Neutrophil (primary cell): ENCODE measurements around the gene EVX2.

ENCODE experiments used
- H3K27ac ChIP-seq: fragments of 200-600 bp; sonication (generic); 2 replicates; pipeline ENCODE4 v1.5.1; 2016; ENCODE audit warnings: mild to moderate bottlenecking, moderate library complexity
- H3K27me3 ChIP-seq: fragments of 200-600 bp; sonication (generic); 2 replicates; pipeline ENCODE4 v1.6.0; 2016; ENCODE audit warnings: mild to moderate bottlenecking
- H3K36me3 ChIP-seq: fragments of 200-600 bp; sonication (generic); 2 replicates; pipeline ENCODE4 v1.5.1; 2017
- H3K4me1 ChIP-seq, 2 experiments: fragments of 200-600 bp in 1 of 2; sonication (generic) in 1 of 2; 1 replicate in 1 of 2; 2 replicates in 1 of 2; pipeline versions ENCODE4 v1.5.1 to v1.6.1; 2013 to 2016; ENCODE audit warnings: low read depth in 1 of 2, low read length in 1 of 2, mild to moderate bottlenecking in 1 of 2, moderate library complexity in 1 of 2; ENCODE audit not compliant: control insufficient read depth in 1 of 2, insufficient read depth in 1 of 2
- H3K4me3 ChIP-seq, 2 experiments: fragments of 200-600 bp in 1 of 2; sonication (generic) in 1 of 2; 1 replicate in 1 of 2; 2 replicates in 1 of 2; pipeline ENCODE4 v1.5.1; 2013 to 2016; ENCODE audit warnings: low read depth in 1 of 2, low read length in 1 of 2, mild to moderate bottlenecking in 1 of 2, moderate library complexity in 1 of 2
- H3K9me3 ChIP-seq: fragments of 200-600 bp; sonication (generic); 2 replicates; pipeline ENCODE4 v1.5.1; 2016
- CTCF ChIP-seq: fragments of 200-600 bp; sonication (generic); IDR thresholded peaks from 2 replicates; pipeline ENCODE4 v1.5.1; 2016; ENCODE audit warnings: antibody characterized with exemption

Gene EVX2

DNA sequence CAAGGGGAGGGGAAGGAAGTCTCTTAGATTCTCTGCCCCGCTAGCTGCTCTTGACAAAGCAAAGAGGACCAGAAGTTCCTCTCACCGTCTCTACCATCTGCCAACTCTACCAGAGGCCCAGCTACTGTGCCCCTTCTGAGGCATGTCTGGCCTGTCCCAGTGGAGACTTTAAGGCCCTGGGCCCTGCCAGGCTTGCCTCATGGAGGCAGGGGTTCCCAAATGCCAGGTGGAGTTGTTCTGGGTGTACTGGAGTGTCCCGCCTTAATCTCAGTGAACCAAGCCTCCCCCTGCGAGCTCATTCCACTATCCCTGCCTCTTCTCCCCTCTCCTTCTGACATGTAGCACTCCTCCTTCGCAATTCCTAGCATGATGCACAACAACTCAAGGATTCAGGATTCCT is 18.1 kb upstream of the EVX2 start:
- Histone ChIP-seq H3K36me3 (no peaks in the 10 kb centered on the region), H3K27ac (no peak overlapping the region), H3K4me3 (no peak overlapping the region), H3K9me3 (no peaks in the 10 kb centered on the region), H3K4me1 (peaks cover 18 to 24% of the 10 kb centered on the region in 2 experiments), H3K27me3 (peaks cover 100% of the 10 kb centered on the region)
- TF ChIP-seq CTCF = no peak

- no peaks in the 10 kb centered on the region for H3K36me3 ChIP-seq
- H3K4me1 ChIP-seq = peaks cover 19 to 24% of the 10 kb centered on the region in 2 experiments
- H3K27me3 ChIP-seq = peaks cover 100% of the 10 kb centered on the region
- TF ChIP-seq CTCF = no peak
- H3K27ac ChIP-seq = no peak overlapping the region
- H3K9me3 ChIP-seq = no peaks in the 10 kb centered on the region
- H3K4me3 ChIP-seq = no peak overlapping the region
Measured at GRCh38 chr2:176101216-176101830, 17.6 kb upstream of the EVX2 start.

DNA sequence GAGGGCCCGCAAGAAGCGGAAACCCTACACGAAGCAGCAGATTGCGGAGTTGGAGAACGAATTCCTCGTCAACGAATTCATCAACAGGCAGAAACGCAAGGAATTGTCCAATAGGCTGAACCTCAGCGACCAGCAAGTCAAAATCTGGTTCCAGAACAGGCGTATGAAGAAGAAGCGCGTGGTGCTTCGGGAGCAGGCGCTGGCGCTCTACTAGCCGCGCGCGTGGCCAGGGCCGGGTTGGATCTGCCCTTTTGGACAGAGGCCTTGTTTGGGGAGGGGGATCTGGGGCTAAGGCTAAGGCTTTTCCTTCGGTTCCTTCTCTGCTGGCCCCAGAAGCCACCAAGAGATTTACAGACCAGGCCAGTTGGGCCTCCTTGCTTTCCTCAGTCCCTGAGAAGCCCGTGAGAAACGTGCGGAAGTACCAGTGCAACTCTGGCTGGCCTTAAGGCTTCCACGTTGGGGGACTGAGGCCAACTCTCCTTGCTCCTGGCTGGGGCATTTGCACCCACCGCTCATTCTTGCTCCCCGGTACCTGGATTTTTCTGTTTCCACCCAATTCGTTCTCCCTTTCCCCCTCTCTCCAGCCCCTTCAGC is 16.9 kb upstream of the EVX2 start:
- TF ChIP-seq CTCF = no peak
- Histone ChIP-seq H3K4me1 (peaks cover 19 to 27% of the 10 kb centered on the region in 2 experiments), H3K27me3 (peaks cover 100% of the 10 kb centered on the region), H3K4me3 (no peak overlapping the region), H3K27ac (no peak overlapping the region), H3K9me3 (no peaks in the 10 kb centered on the region), H3K36me3 (no peaks in the 10 kb centered on the region)

- H3K27me3 ChIP-seq = peaks cover 100% of the 10 kb centered on the region
- H3K4me3 ChIP-seq = no peak within 1 kb of the TSS
- H3K9me3 ChIP-seq = no peaks in the 10 kb centered on the region
- H3K36me3 ChIP-seq = no peaks in the 10 kb centered on the region
- TF ChIP-seq CTCF = no peak
- peaks cover 19 to 27% of the 10 kb centered on the region in 2 experiments for H3K4me1 ChIP-seq
- H3K27ac ChIP-seq = no peak within 1 kb of the TSS
Measured at GRCh38 chr2:176099728-176100546, 16.2 kb upstream of the EVX2 start, which contains the start of gene HOXD12. HOXD12 (plus strand) TSS chr2:176099795; CDS start chr2:176099802, 7 bp downstream.

- no peak for TF ChIP-seq CTCF
- Histone ChIP-seq H3K9me3 (no peaks in the 10 kb centered on the region), H3K36me3 (no peaks in the 10 kb centered on the region), H3K4me3 (no peak overlapping the region), H3K27ac (no peak overlapping the region), H3K27me3 (peaks cover 100% of the 10 kb centered on the region), H3K4me1 (peaks cover 19 to 20% of the 10 kb centered on the region in 2 experiments)
Measured at GRCh38 chr2:176099159-176099727, 15.5 kb upstream of the EVX2 start.
